Astrocyte (in vitro differentiated cells and primary cell): ENCODE results near the gene NLGN4Y. TPM values are rescaled to one million over a fixed set of nuclear protein-coding genes. Genes with fewer than 3 reads are reported as not detected.

ENCODE experiments used
- DNase-seq: peaks from one replicate; pipeline ENCODE4 v3.0.0-alpha.2; 2010; ENCODE audit warnings: low read depth
- FAIRE-seq: peaks from 2 replicates; lab custom pipeline; 2011; peaks lifted over from hg19 to GRCh38; lab: Jason Lieb, UNC
- H2AFZ ChIP-seq: 2 replicates; pipeline ENCODE4 v1.6.0; 2012; ENCODE audit warnings: low read depth, low read length, inconsistent platforms
- H3K27ac ChIP-seq: 2 replicates; pipeline ENCODE4 v1.5.1; 2011; ENCODE audit warnings: low read depth, low read length, inconsistent platforms
- H3K27me3 ChIP-seq: 2 replicates; pipeline ENCODE4 v1.6.0; 2011; ENCODE audit warnings: low read length, inconsistent platforms; ENCODE audit not compliant: insufficient read depth
- H3K36me3 ChIP-seq: 2 replicates; pipeline ENCODE4 v1.5.1; 2011; ENCODE audit warnings: low read length, inconsistent platforms; ENCODE audit not compliant: insufficient read depth
- H3K4me1 ChIP-seq: 2 replicates; pipeline ENCODE4 v1.5.1; 2011; ENCODE audit warnings: low read length, inconsistent platforms; ENCODE audit not compliant: insufficient read depth
- H3K4me2 ChIP-seq: 2 replicates; pipeline ENCODE4 v1.6.0; 2012; ENCODE audit warnings: low read length, inconsistent platforms
- H3K4me3 ChIP-seq: 2 replicates; pipeline ENCODE4 v1.5.1; 2011; ENCODE audit warnings: low read depth, mild to moderate bottlenecking, low read length, inconsistent platforms; ENCODE audit not compliant: insufficient read depth
- H3K79me2 ChIP-seq: 2 replicates; pipeline ENCODE4 v1.6.0; 2012; ENCODE audit warnings: mild to moderate bottlenecking, low read length, inconsistent platforms; ENCODE audit not compliant: insufficient read depth
- H3K9ac ChIP-seq: 2 replicates; pipeline ENCODE4 v1.6.0; 2012; ENCODE audit warnings: mild to moderate bottlenecking, low read length, inconsistent platforms
- H3K9me3 ChIP-seq: 2 replicates; pipeline ENCODE4 v1.5.1; 2012; ENCODE audit warnings: low read depth, mild to moderate bottlenecking, low read length, inconsistent platforms; ENCODE audit not compliant: insufficient read depth
- H4K20me1 ChIP-seq: 2 replicates; pipeline ENCODE4 v1.6.0; 2012; ENCODE audit warnings: low read length, inconsistent platforms; ENCODE audit not compliant: insufficient read depth
- H3K27ac Mint-ChIP-seq: one replicate; pipeline ENCODE4 v1.8.0; 2021; ENCODE audit warnings: mild to moderate bottlenecking, mixed read lengths; ENCODE audit not compliant: unreplicated experiment
- H3K27me3 Mint-ChIP-seq: one replicate; pipeline ENCODE4 v1.8.0; 2021; ENCODE audit warnings: low read depth, mixed read lengths; ENCODE audit not compliant: unreplicated experiment
- H3K36me3 Mint-ChIP-seq: one replicate; pipeline ENCODE4 v1.8.0; 2021; ENCODE audit warnings: low read depth, mixed read lengths; ENCODE audit not compliant: unreplicated experiment
- H3K4me1 Mint-ChIP-seq: one replicate; pipeline ENCODE4 v1.8.0; 2021; ENCODE audit warnings: low read depth, mixed read lengths; ENCODE audit not compliant: unreplicated experiment
- H3K4me3 Mint-ChIP-seq: one replicate; pipeline ENCODE4 v1.8.0; 2021; ENCODE audit warnings: mild to moderate bottlenecking, moderate library complexity, mixed read lengths; ENCODE audit not compliant: unreplicated experiment
- H3K9me3 Mint-ChIP-seq: one replicate; pipeline ENCODE4 v1.8.0; 2021; ENCODE audit warnings: mild to moderate bottlenecking, mixed read lengths; ENCODE audit not compliant: unreplicated experiment
- CTCF ChIP-seq: IDR thresholded peaks from 2 replicates; pipeline ENCODE4 v1.5.1; 2011; ENCODE audit warnings: low read depth, mild to moderate bottlenecking, inconsistent platforms, low read length, moderate library complexity; ENCODE audit not compliant: insufficient read depth
- EZH2 ChIP-seq: IDR thresholded peaks from 2 replicates; pipeline ENCODE4 v1.6.1; 2012; ENCODE audit warnings: mild to moderate bottlenecking, low read length, inconsistent platforms; ENCODE audit not compliant: insufficient read depth
- total RNA-seq: library from RNA; stranded (reverse); gene quantifications from 2 replicates; pipeline ENCODE4 v1.2.1, GENCODE V29; 2021

Gene NLGN4Y
- total RNA-seq, 1 donor from 2014 or later: 19.7 TPM

- H3K27me3 ChIP-seq: no peaks in the 10 kb centered on the region
- H3K27me3 Mint-ChIP-seq: no peaks in the 10 kb centered on the region
- no peaks in the 10 kb centered on the region for H3K36me3 Mint-ChIP-seq
- no peak overlapping the region for H3K4me3 Mint-ChIP-seq
- no peaks in the 10 kb centered on the region for H3K79me2 ChIP-seq
- no peak for DNase-seq
- H3K9me3 ChIP-seq: no peaks in the 10 kb centered on the region
- peaks cover 5% of the 10 kb centered on the region for H3K4me1 ChIP-seq
- no peak overlapping the region for H3K27ac ChIP-seq
- no peak overlapping the region for H3K4me3 ChIP-seq
- H3K9ac ChIP-seq: no peak overlapping the region
- H3K36me3 ChIP-seq: no peaks in the 10 kb centered on the region
- TF ChIP-seq EZH2: no peak
- no peak for TF ChIP-seq CTCF
- no peaks in the 10 kb centered on the region for H3K4me1 Mint-ChIP-seq
- no peak overlapping the region for H3K27ac Mint-ChIP-seq
- H2AFZ ChIP-seq: no peak overlapping the region
- no peaks in the 10 kb centered on the region for H3K9me3 Mint-ChIP-seq
- no peak overlapping the region for H3K4me2 ChIP-seq
- H4K20me1 ChIP-seq: no peaks in the 10 kb centered on the region
- no peak for FAIRE-seq
Observed at GRCh38 chrY:14633718-14634117, 109.4 kb downstream of the NLGN4Y start.

GRCh38 chrY:14634954-14635353 lies 110.6 kb downstream of the NLGN4Y start:
- Histone ChIP-seq H3K9me3 (no peaks in the 10 kb centered on the region), H3K4me2 (no peak overlapping the region), H3K9ac (no peak overlapping the region), H4K20me1 (no peaks in the 10 kb centered on the region), H3K4me3 (no peak overlapping the region), H3K4me1 (peaks cover 5% of the 10 kb centered on the region), H3K27ac (no peak overlapping the region), H3K79me2 (no peaks in the 10 kb centered on the region), H3K27me3 (no peaks in the 10 kb centered on the region), H3K36me3 (peaks cover 2% of the 10 kb centered on the region), H2AFZ (no peak overlapping the region)
- TF ChIP-seq CTCF: no peak
- no peak for TF ChIP-seq EZH2
- H3K4me1 Mint-ChIP-seq: no peaks in the 10 kb centered on the region
- H3K27ac Mint-ChIP-seq: no peak overlapping the region
- DNase-seq (no peak), FAIRE-seq (no peak)
- H3K9me3 Mint-ChIP-seq: no peaks in the 10 kb centered on the region
- H3K27me3 Mint-ChIP-seq: no peaks in the 10 kb centered on the region
- H3K4me3 Mint-ChIP-seq: no peak overlapping the region
- no peaks in the 10 kb centered on the region for H3K36me3 Mint-ChIP-seq

- Mint-ChIP-seq H3K4me1 (no peaks in the 10 kb centered on the region), H3K27me3 (no peaks in the 10 kb centered on the region), H3K9me3 (no peaks in the 10 kb centered on the region), H3K36me3 (no peaks in the 10 kb centered on the region), H3K27ac (no peak overlapping the region), H3K4me3 (no peak overlapping the region)
- Histone ChIP-seq H3K9ac (no peak overlapping the region), H2AFZ (no peak overlapping the region), H3K36me3 (peaks cover 2% of the 10 kb centered on the region), H3K4me3 (no peak overlapping the region), H3K4me1 (no peaks in the 10 kb centered on the region), H4K20me1 (no peaks in the 10 kb centered on the region), H3K27ac (no peak overlapping the region), H3K9me3 (no peaks in the 10 kb centered on the region), H3K27me3 (no peaks in the 10 kb centered on the region), H3K4me2 (no peak overlapping the region), H3K79me2 (no peaks in the 10 kb centered on the region)
- no peak for TF ChIP-seq EZH2
- no peak for TF ChIP-seq CTCF
- FAIRE-seq (no peak), DNase-seq (no peak)
Observed at GRCh38 chrY:14637551-14637950, 113.2 kb downstream of the NLGN4Y start.
